Transverse colon (tissue), 4 donors: ENCODE data around the gene MTF1. TPM values are rescaled to one million over a fixed set of nuclear protein-coding genes. Genes with fewer than 3 reads are reported as not detected.

Source experiments
- DNase-seq: peaks from one replicate; pipeline ENCODE4 v3.0.0-alpha.2; 2019
- H3K27ac ChIP-seq, 4 donors: fragments of 200-600 bp; sonication (generic); 2 replicates each; pipeline ENCODE4 v1.5.1; 2016 to 2018; ENCODE audit warnings: inconsistent platforms in 4 of 4
- H3K27me3 ChIP-seq: fragments of 200-600 bp; sonication (generic); 2 replicates; pipeline ENCODE4 v1.5.1; 2017; ENCODE audit warnings: inconsistent platforms
- H3K36me3 ChIP-seq, 4 donors: fragments of 200-600 bp; sonication (generic); 2 replicates each; pipeline ENCODE4 v1.5.1; 2017 to 2019; ENCODE audit warnings: inconsistent platforms in 4 of 4
- H3K4me1 ChIP-seq, 4 donors: fragments of 200-600 bp; sonication (generic); 2 replicates each; pipeline ENCODE4 v1.5.1; 2017 to 2020; ENCODE audit warnings: inconsistent platforms in 4 of 4
- H3K4me3 ChIP-seq, 4 donors: fragments of 200-600 bp; sonication (generic); 1 replicate in 1 of 4; 2 replicates in 3 of 4; pipeline versions ENCODE4 v1.5.1 to v1.6.1; 2017 to 2019; ENCODE audit warnings: inconsistent platforms in 4 of 4
- H3K9me3 ChIP-seq, 2 donors: fragments of 200-600 bp; sonication (generic); 2 replicates each; pipeline ENCODE4 v1.5.1; 2017 to 2019; ENCODE audit warnings: inconsistent platforms in 2 of 2
- EP300 ChIP-seq: sonication (generic); formaldehyde crosslinking; IDR thresholded peaks from one replicate; pipeline ENCODE4 v1.6.1; 2017; ENCODE audit warnings: antibody characterized with exemption, low read depth
- POLR2A ChIP-seq: fragments of 450-650 bp; IDR thresholded peaks from one replicate; pipeline ENCODE4 v1.6.1; 2016; ENCODE audit warnings: antibody characterized with exemption, mild to moderate bottlenecking, moderate library complexity
- POLR2AphosphoS5 ChIP-seq, 3 donors: sonication (generic); formaldehyde crosslinking; IDR thresholded peaks; one replicate each; pipeline ENCODE4 v1.6.1; 2016; ENCODE audit warnings: antibody characterized with exemption in 3 of 3
- WGBS, 2 donors: methylation state at CpG; one replicate each; pipeline ENCODE4 v1.1.5; 2018; ENCODE audit warnings: low coverage in 1 of 2; 5-methylcytosine and 5-hydroxymethylcytosine counted together
- in situ Hi-C, 4 donors: fragments of 200-750 bp; cut with MboI; loops; one replicate each; pipeline versions ENCODE4 v1.15.0 to v1.15.1; 2017; ENCODE audit warnings: low sequenced_read_pairs in 3 of 4, low pct_ligation_motif_present in 1 of 4, low pct_unique_long_range_greater_than_20kb in 1 of 4
- intact Hi-C: fragments of 100-400 bp; cut with DNase I; formaldehyde crosslinking; loops from one replicate; pipeline ENCODE4 v1.15.1; 2023; ENCODE audit warnings: low total_unique reads
- total RNA-seq, 4 donors: library from RNA; depleted of rRNA; stranded (reverse); fragments of >200 nt; gene quantifications; one replicate each; pipeline ENCODE4 v1.1.0, GENCODE V29; 2016
- TF ChIP-seq, protein P1 (sequence below), 5 experiments: fragments of 200-600 bp in 3 of 5; fragments of 450-650 bp in 2 of 5; sonication (generic) in 3 of 5; IDR thresholded peaks; 1 replicate in 2 of 5; 2 replicates in 3 of 5; pipeline ENCODE4 v1.5.1; 2016 to 2017; ENCODE audit warnings: antibody characterized with exemption in 5 of 5, inconsistent platforms in 3 of 5, mild to moderate bottlenecking in 2 of 5, moderate library complexity in 1 of 5

The MTF1 gene
- total RNA-seq, 4 donors from 2014 or later = 2.2 to 20.2 (median 9.3) TPM

DNA sequence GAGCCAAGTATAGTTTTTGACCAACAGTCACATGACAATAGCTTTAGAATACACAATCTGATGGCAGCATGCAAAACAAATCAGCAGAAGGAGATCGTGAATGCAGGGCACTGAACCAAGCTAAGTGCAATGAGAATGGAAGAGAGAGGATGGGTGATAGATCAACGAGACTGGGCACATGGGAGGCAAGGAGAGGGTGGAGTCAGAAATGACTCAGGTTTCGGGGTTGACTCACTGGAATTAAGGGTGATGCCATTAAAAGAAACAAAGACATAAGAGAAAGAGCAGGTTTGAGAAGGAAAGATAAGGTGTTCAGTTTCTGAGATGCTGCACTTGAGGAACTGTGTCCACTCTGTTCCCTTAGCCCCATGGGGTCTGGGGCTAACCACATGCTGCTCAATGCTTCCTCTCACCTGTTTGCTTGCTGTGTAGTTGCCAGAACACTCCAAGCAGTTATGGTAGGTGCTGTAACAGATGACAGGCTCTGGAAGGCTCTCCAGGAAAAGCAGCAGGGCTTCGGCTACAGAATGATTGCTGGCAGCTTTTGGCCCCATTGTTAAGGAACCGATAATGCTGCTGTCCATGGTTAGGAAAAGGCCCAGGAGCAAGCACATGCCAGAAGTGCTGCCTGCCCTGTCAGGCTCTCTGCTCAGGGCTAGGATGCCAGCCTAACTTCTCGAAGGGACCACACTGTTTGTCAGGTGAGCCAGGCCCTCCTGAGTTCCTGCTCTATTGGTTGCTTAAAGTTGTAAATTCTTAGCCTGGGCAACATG, 6.1 kb upstream of the MTF1 start:
- H3K36me3 ChIP-seq = peaks cover 1 to 51% (median 25%) of the 10 kb centered on the region in 4 donors
- no peak for DNase-seq
- no peak overlapping the region for H3K4me3 ChIP-seq
- peaks cover 0 to under 1% (median 0%) of the 10 kb centered on the region in 4 donors for H3K4me1 ChIP-seq
- no peaks in the 10 kb centered on the region for H3K27me3 ChIP-seq
- no peaks in the 10 kb centered on the region for H3K9me3 ChIP-seq
- no peak overlapping the region for H3K27ac ChIP-seq
- intact Hi-C loops = no loop called here
- WGBS, 2 donors = 79 to 89% methylated on average over 2 to 6 of the region's 6 CpGs
- no peak for TF ChIP-seq POLR2A
- no peak for TF ChIP-seq EP300
- TF ChIP-seq, protein P1, sequence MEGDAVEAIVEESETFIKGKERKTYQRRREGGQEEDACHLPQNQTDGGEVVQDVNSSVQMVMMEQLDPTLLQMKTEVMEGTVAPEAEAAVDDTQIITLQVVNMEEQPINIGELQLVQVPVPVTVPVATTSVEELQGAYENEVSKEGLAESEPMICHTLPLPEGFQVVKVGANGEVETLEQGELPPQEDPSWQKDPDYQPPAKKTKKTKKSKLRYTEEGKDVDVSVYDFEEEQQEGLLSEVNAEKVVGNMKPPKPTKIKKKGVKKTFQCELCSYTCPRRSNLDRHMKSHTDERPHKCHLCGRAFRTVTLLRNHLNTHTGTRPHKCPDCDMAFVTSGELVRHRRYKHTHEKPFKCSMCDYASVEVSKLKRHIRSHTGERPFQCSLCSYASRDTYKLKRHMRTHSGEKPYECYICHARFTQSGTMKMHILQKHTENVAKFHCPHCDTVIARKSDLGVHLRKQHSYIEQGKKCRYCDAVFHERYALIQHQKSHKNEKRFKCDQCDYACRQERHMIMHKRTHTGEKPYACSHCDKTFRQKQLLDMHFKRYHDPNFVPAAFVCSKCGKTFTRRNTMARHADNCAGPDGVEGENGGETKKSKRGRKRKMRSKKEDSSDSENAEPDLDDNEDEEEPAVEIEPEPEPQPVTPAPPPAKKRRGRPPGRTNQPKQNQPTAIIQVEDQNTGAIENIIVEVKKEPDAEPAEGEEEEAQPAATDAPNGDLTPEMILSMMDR (IDR thresholded peaks at IDR 0.05) = no peak
- no peak for TF ChIP-seq POLR2AphosphoS5 (IDR thresholded peaks at IDR 0.05)
- in situ Hi-C loops = no loop called here

DNA sequence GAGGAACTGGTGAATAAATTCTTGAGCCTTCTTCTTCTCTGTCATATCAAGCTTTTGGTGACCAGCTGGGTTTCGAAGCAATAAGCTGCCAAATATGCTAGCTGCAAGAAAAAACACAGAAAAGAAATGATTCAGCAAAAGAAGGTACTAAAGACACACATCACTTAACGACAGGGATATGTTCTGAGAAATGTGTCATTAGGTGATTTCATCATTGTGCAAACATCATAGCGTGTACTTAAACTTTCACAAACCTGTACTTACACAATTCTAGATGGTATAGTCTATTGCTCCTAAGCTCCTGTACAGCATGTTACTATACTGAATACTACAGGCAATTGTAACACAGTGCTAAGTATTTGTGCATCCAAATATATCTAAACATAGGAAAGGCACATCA, 2.9 kb upstream of the MTF1 start:
- WGBS, 2 donors = 59 to 70% methylated on average over 3 of the region's 3 CpGs
- Histone ChIP-seq H3K4me1 (peaks cover 10 to 20% (median 12%) of the 10 kb centered on the region in 4 donors), H3K27me3 (no peaks in the 10 kb centered on the region), H3K36me3 (peaks cover 1 to 22% (median 11%) of the 10 kb centered on the region in 4 donors), H3K27ac (no peak overlapping the region), H3K4me3 (no peak overlapping the region), H3K9me3 (no peaks in the 10 kb centered on the region)
- no peak for DNase-seq
- in situ Hi-C loops = loop anchor here in 1 of 4 donors (5.0 kb wide), 1 partner anchor 55 kb away; the partner anchor contains the start of genes C1orf122 and YRDC
- intact Hi-C loops = no loop called here
- TF ChIP-seq POLR2AphosphoS5 (IDR thresholded peaks at IDR 0.05) (no peak), EP300 (no peak), POLR2A (no peak)
- TF ChIP-seq, protein P1 (IDR thresholded peaks at IDR 0.05) = no peak

GRCh38 chr1:37861151-37861550, 1.8 kb upstream of the MTF1 start:
- no peak for TF ChIP-seq POLR2AphosphoS5 (IDR thresholded peaks at IDR 0.05)
- TF ChIP-seq, protein P1 (IDR thresholded peaks at IDR 0.05) = no peak
- TF ChIP-seq EP300 = no peak
- no peak for TF ChIP-seq POLR2A
- Histone ChIP-seq H3K27ac (no peak overlapping the region), H3K9me3 (no peaks in the 10 kb centered on the region), H3K27me3 (no peaks in the 10 kb centered on the region), H3K36me3 (peaks cover 1 to 13% (median 7%) of the 10 kb centered on the region in 4 donors), H3K4me3 (no peak overlapping the region), H3K4me1 (peaks cover 11 to 32% (median 19%) of the 10 kb centered on the region in 4 donors)
- in situ Hi-C loops (loop anchor here in 1 of 4 donors (5.0 kb wide), 1 partner anchor 54 kb away; the partner anchor contains the start of genes C1orf122 and YRDC), intact Hi-C loops (no loop called here)
- no peak for DNase-seq
- 88% methylated on average over 4 of the region's 4 CpGs; no CpG with 5 or more reads in 1 of the 2 donors for WGBS, 2 donors

DNA sequence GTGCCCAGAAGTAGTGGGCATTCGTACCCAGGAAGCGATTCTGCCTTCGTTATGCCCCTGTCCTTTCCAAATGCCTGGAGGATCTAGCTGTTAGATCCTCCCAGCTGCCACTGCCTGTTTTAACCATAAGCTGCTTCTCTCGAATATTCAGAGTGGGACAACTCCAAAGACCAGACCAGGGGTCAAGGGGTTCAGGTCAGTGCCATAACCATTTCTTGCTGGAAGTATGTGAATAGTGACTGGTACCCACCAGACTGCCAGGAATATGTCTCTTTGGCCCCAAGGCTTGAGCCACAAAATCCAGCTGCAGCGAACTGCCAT, 914 bp upstream of the MTF1 start:
- intact Hi-C loops = no loop called here
- DNase-seq = no peak
- TF ChIP-seq POLR2A (no peak), EP300 (no peak)
- TF ChIP-seq, protein P1 (IDR thresholded peaks at IDR 0.05) = peak in 1 of 5 experiments; percentile 6
- H3K27ac ChIP-seq = peak overlapping the region; percentile 92 to 98 (median 96)
- in situ Hi-C loops = loop anchor here in 1 of 4 donors (5.0 kb wide), 1 partner anchor 53 kb away; the partner anchor contains the start of genes C1orf122 and YRDC
- H3K4me3 ChIP-seq = peak overlapping the region in 2 of 4 donors; percentile 83 to 99
- WGBS, 2 donors = 23 to 91% methylated on average over 1 to 5 of the region's 5 CpGs
- H3K9me3 ChIP-seq = no peaks in the 10 kb centered on the region
- H3K36me3 ChIP-seq = peaks cover 1 to 7% (median 4%) of the 10 kb centered on the region in 4 donors
- peaks cover 11 to 41% (median 19%) of the 10 kb centered on the region in 4 donors for H3K4me1 ChIP-seq
- no peaks in the 10 kb centered on the region for H3K27me3 ChIP-seq
